Body of pancreas (tissue), 4 donors: ENCODE data around the gene ATP11C.

Experiments
- CTCF ChIP-seq, 7 experiments: fragments of 450-650 bp in 4 of 7; fragments of 200-600 bp in 3 of 7; sonication (generic) in 3 of 7; IDR thresholded peaks; one replicate each; pipeline ENCODE4 v1.5.1; 2016 to 2019; ENCODE audit warnings: antibody characterized with exemption in 7 of 7
- POLR2A ChIP-seq, 3 donors: fragments of 450-650 bp; IDR thresholded peaks; one replicate each; pipeline ENCODE4 v1.6.1; 2016; ENCODE audit warnings: antibody characterized with exemption in 3 of 3, mild to moderate bottlenecking in 2 of 3

DNA sequence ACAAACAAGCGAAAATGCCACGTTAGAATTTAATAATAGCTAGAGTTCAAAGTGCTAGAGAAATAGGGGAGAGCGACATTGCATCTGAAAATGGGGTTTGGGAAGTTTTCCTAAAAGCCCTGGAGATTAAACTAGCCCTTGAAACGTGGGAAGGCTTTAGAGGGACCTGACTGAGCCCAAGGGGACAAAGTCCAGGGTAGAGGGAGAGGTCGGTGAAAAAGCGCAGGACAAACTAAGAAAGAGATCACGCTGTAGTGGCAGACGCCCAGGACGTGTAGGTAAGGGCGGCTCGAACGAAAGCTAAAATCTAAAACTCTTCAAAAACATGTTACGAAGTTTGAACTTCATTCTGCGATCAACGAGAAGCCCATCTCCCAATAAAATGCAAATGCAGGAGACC lies 1.1 kb upstream of the ATP11C start:
- TF ChIP-seq CTCF (IDR thresholded peaks at IDR 0.05): no peak
- TF ChIP-seq POLR2A (IDR thresholded peaks at IDR 0.05): no peak
